KMS-11 (cell line): Measurements from ENCODE around the gene ZNF75A.

Source experiments
- H2AFZ ChIP-seq: fragments of 200-600 bp; sonication (generic); 2 replicates; pipeline ENCODE4 v1.6.1; 2016; ENCODE audit warnings: antibody characterized with exemption, mixed run types, low read depth
- H3K27ac ChIP-seq: fragments of 200-600 bp; sonication (generic); 2 replicates; pipeline ENCODE4 v1.6.1; 2016; ENCODE audit warnings: mild to moderate bottlenecking, mixed run types
- H3K27me3 ChIP-seq: fragments of 200-600 bp; sonication (generic); 2 replicates; pipeline ENCODE4 v1.6.1; 2017; ENCODE audit warnings: mild to moderate bottlenecking, low read depth, mixed run types, moderate library complexity; ENCODE audit not compliant: insufficient read depth
- H3K36me3 ChIP-seq: fragments of 200-600 bp; sonication (generic); 2 replicates; pipeline ENCODE4 v1.6.1; 2017; ENCODE audit warnings: mild to moderate bottlenecking, mixed run types; ENCODE audit not compliant: insufficient read depth
- H3K4me1 ChIP-seq: fragments of 200-600 bp; sonication (generic); 2 replicates; pipeline ENCODE4 v1.6.1; 2016; ENCODE audit warnings: mild to moderate bottlenecking, low read depth, mixed run types; ENCODE audit not compliant: poor library complexity, severe bottlenecking
- H3K4me2 ChIP-seq: fragments of 200-600 bp; sonication (generic); 2 replicates; pipeline ENCODE4 v1.7.0; 2016; ENCODE audit warnings: mild to moderate bottlenecking, mixed run types
- H3K4me3 ChIP-seq: fragments of 200-600 bp; sonication (generic); IDR thresholded peaks from 2 replicates; pipeline ENCODE4 v1.6.1; 2017; ENCODE audit warnings: low read depth, low read length, mixed read lengths; ENCODE audit not compliant: insufficient read depth
- H3K79me2 ChIP-seq: fragments of 200-600 bp; sonication (generic); 2 replicates; pipeline ENCODE4 v1.6.1; 2016; ENCODE audit warnings: low read depth, mixed run types; ENCODE audit not compliant: insufficient read depth
- H3K9ac ChIP-seq: fragments of 200-600 bp; sonication (generic); 2 replicates; pipeline ENCODE4 v1.6.1; 2016; ENCODE audit warnings: mild to moderate bottlenecking, mixed run types
- H4K20me1 ChIP-seq: fragments of 200-600 bp; sonication (generic); 2 replicates; pipeline ENCODE4 v1.6.1; 2016; ENCODE audit warnings: mild to moderate bottlenecking, mixed run types; ENCODE audit not compliant: insufficient read depth
- CTCF ChIP-seq: fragments of 200-600 bp; sonication (generic); conservative IDR thresholded peaks from 2 replicates; pipeline ENCODE4 v1.6.1; 2017; ENCODE audit warnings: low read depth, mild to moderate bottlenecking, antibody characterized with exemption, low read length, moderate library complexity, mixed read lengths

ZNF75A gene

GRCh38 chr16:3304370-3304769 lies 927 bp upstream of the ZNF75A start:
- H3K9ac ChIP-seq: peak overlapping the region; percentile 74; the same call in 1 of the 2 replicates
- H3K4me3 ChIP-seq: peak overlapping the region; percentile 6
- H2AFZ ChIP-seq: peak overlapping the region; percentile 79
- H3K27ac ChIP-seq: peak overlapping the region; percentile 84
- H3K79me2 ChIP-seq: peaks cover 20% of the 10 kb centered on the region
- H3K36me3 ChIP-seq: peaks cover 12% of the 10 kb centered on the region; the same call in 1 of the 2 replicates
- H3K27me3 ChIP-seq: no peaks in the 10 kb centered on the region
- no peak for TF ChIP-seq CTCF
- H3K4me1 ChIP-seq: peaks cover 9% of the 10 kb centered on the region
- H3K4me2 ChIP-seq: peak overlapping the region; percentile 50
- H4K20me1 ChIP-seq: no peaks in the 10 kb centered on the region

GRCh38 chr16:3306078-3306477 lies 781 bp downstream of the ZNF75A start:
- H3K79me2 ChIP-seq: peaks cover 20% of the 10 kb centered on the region
- H2AFZ ChIP-seq: peak overlapping the region; percentile 79; the same call in 1 of the 2 replicates
- H3K4me2 ChIP-seq: peak overlapping the region; percentile 50
- H3K4me3 ChIP-seq: peak overlapping the region; percentile 22
- no peaks in the 10 kb centered on the region for H4K20me1 ChIP-seq
- peak overlapping the region; percentile 84; the same call in 1 of the 2 replicates for H3K27ac ChIP-seq
- H3K27me3 ChIP-seq: no peaks in the 10 kb centered on the region
- no peak for TF ChIP-seq CTCF
- H3K9ac ChIP-seq: peak overlapping the region; percentile 74; the same call in 1 of the 2 replicates
- peaks cover 12% of the 10 kb centered on the region; the same call in 1 of the 2 replicates for H3K36me3 ChIP-seq
- H3K4me1 ChIP-seq: peaks cover 16% of the 10 kb centered on the region

- no peak overlapping the region for H3K9ac ChIP-seq
- peaks cover 13% of the 10 kb centered on the region; the same call in 1 of the 2 replicates for H3K36me3 ChIP-seq
- H3K27ac ChIP-seq: no peak overlapping the region
- peaks cover 14% of the 10 kb centered on the region for H3K79me2 ChIP-seq
- H4K20me1 ChIP-seq: no peaks in the 10 kb centered on the region
- H2AFZ ChIP-seq: no peak overlapping the region
- H3K27me3 ChIP-seq: no peaks in the 10 kb centered on the region
- H3K4me2 ChIP-seq: no peak overlapping the region
- no peak overlapping the region for H3K4me3 ChIP-seq
- peaks cover 18% of the 10 kb centered on the region for H3K4me1 ChIP-seq
- no peak for TF ChIP-seq CTCF
Measured at GRCh38 chr16:3311496-3311895, 6.2 kb downstream of the ZNF75A start.

GRCh38 chr16:3317315-3317999 lies 12.2 kb downstream of the ZNF75A start:
- no peaks in the 10 kb centered on the region for H3K4me1 ChIP-seq
- H3K4me3 ChIP-seq: no peak overlapping the region
- no peak overlapping the region for H3K4me2 ChIP-seq
- peaks cover 17% of the 10 kb centered on the region; the same call in 1 of the 2 replicates for H3K36me3 ChIP-seq
- H3K27me3 ChIP-seq: no peaks in the 10 kb centered on the region
- H3K27ac ChIP-seq: no peak overlapping the region
- no peak overlapping the region for H3K9ac ChIP-seq
- no peaks in the 10 kb centered on the region for H3K79me2 ChIP-seq
- no peaks in the 10 kb centered on the region for H4K20me1 ChIP-seq
- no peak overlapping the region for H2AFZ ChIP-seq
- TF ChIP-seq CTCF: 0 out of 2 replicates have a peak, but pooled peaks have one; percentile 17
